Measurements from ENCODE around the gene SALL1.

DNA sequence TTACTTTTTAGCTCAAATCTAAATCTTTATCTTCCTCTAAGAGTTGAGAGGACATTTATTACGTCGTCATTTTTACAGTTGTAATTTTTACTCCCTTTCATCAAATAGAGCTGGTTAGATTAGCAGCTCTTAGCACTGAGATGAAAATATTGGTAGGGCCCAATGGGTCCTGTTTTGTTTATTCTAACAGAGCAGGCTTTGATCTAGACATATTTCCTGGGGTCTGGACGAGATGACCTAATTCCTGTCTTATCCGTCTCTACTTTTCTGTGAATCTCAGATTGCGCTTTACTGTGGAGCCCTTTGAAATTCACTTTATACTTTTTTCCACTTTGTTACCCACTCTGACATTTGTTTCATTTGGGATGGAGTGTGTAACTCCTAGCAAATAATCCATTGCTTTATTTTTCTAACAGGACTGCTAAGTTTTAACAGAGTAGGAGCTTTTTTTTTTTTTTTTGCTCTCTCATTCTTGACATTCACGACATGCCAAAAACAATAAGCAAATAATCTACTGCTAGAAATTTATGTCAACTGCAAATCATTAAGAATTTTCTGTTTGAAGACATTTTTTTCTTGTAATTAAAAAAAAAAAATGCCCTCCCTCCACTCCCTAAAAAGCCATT lies 18.5 kb downstream of the SALL1 start:
- TF ChIP-seq, protein P1, sequence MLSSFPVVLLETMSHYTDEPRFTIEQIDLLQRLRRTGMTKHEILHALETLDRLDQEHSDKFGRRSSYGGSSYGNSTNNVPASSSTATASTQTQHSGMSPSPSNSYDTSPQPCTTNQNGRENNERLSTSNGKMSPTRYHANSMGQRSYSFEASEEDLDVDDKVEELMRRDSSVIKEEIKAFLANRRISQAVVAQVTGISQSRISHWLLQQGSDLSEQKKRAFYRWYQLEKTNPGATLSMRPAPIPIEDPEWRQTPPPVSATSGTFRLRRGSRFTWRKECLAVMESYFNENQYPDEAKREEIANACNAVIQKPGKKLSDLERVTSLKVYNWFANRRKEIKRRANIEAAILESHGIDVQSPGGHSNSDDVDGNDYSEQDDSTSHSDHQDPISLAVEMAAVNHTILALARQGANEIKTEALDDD (IDR thresholded peaks at IDR 0.05) = no peak
- TF ChIP-seq RAD21 (CRISPR knock-in tag; conservative IDR thresholded peaks at IDR 0.05 in 1 of 2, IDR thresholded peaks at IDR 0.05 in 1 of 2) = no peak
- TF ChIP-seq ZNF274 (IDR thresholded peaks at IDR 0.05; ENCODE audit: borderline replicate concordance, low read depth, low read length) = no peak
- TF ChIP-seq NCOA1 (IDR thresholded peaks at IDR 0.05; ENCODE audit: low read depth) = no peak
- TF ChIP-seq, protein P2, sequence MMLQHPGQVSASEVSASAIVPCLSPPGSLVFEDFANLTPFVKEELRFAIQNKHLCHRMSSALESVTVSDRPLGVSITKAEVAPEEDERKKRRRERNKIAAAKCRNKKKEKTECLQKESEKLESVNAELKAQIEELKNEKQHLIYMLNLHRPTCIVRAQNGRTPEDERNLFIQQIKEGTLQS (IDR thresholded peaks at IDR 0.05) = no peak
- TF ChIP-seq, protein P2 (CRISPR knock-in tag; conservative IDR thresholded peaks at IDR 0.05) = no peak
- TF ChIP-seq, protein P3, sequence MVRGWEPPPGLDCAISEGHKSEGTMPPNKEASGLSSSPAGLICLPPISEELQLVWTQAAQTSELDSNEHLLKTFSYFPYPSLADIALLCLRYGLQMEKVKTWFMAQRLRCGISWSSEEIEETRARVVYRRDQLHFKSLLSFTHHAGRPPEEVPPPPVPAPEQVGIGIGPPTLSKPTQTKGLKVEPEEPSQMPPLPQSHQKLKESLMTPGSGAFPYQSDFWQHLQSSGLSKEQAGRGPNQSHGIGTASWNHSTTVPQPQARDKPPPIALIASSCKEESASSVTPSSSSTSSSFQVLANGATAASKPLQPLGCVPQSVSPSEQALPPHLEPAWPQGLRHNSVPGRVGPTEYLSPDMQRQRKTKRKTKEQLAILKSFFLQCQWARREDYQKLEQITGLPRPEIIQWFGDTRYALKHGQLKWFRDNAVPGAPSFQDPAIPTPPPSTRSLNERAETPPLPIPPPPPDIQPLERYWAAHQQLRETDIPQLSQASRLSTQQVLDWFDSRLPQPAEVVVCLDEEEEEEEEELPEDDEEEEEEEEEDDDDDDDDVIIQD (CRISPR knock-in tag; IDR thresholded peaks at IDR 0.05) = no peak
- no peak for TF ChIP-seq PTRF (tag; IDR thresholded peaks at IDR 0.05)

Measured in K562 (cell line).